K562 (cell line): ENCODE data around the gene IQCK. TPM values are rescaled to one million over a fixed set of nuclear protein-coding genes. Genes with fewer than 3 reads are reported as not detected.

Source experiments
- ARID4B ChIP-seq: sonication (generic); formaldehyde crosslinking; IDR thresholded peaks from 2 replicates; pipeline ENCODE4 v1.8.0; 2022; ENCODE audit warnings: mild to moderate bottlenecking, missing genetic modification reagents
- CHD4 ChIP-seq: fragments of 200-600 bp; sonication (generic); IDR thresholded peaks from 3 replicates; pipeline ENCODE4 v1.6.1; 2012; ENCODE audit warnings: low read depth, mild to moderate bottlenecking, mixed read lengths, low read length, inconsistent platforms; ENCODE audit not compliant: insufficient read depth, insufficient replicate concordance, poor library complexity, severe bottlenecking
- HDAC2 ChIP-seq: fragments of 450-650 bp; IDR thresholded peaks from 2 replicates; pipeline ENCODE4 v1.6.1; 2016; ENCODE audit warnings: mild to moderate bottlenecking
- HMGXB4 ChIP-seq: sonication (generic); formaldehyde crosslinking; IDR thresholded peaks from 2 replicates; pipeline ENCODE4 v1.8.1; 2023; ENCODE audit warnings: mild to moderate bottlenecking, missing genetic modification reagents
- HNRNPLL ChIP-seq: fragments of 200-400 bp; formaldehyde crosslinking; IDR thresholded peaks from 2 replicates; pipeline ENCODE4 v1.6.1; 2017; ENCODE audit warnings: low read length, low read depth, mild to moderate bottlenecking; ENCODE audit not compliant: poor library complexity, severe bottlenecking
- IRF9 ChIP-seq: fragments of 450-650 bp; IDR thresholded peaks from 2 replicates; pipeline ENCODE4 v1.6.1; 2016; ENCODE audit warnings: missing biosample characterization, missing genetic modification characterization
- MTA1 ChIP-seq: fragments of 450-650 bp; IDR thresholded peaks from 2 replicates; pipeline ENCODE4 v1.6.1; 2017; ENCODE audit warnings: borderline replicate concordance
- NCOR1 ChIP-seq: fragments of 450-650 bp; IDR thresholded peaks from 2 replicates; pipeline ENCODE4 v1.6.1; 2016; ENCODE audit warnings: mild to moderate bottlenecking, moderate library complexity
- PHB2 ChIP-seq: fragments of 450-650 bp; IDR thresholded peaks from 2 replicates; pipeline ENCODE4 v1.6.1; 2017; ENCODE audit warnings: low read depth
- ZNF24 ChIP-seq: fragments of 450-650 bp; IDR thresholded peaks from 2 replicates; pipeline ENCODE4 v1.6.1; 2016
- ZNF436 ChIP-seq: fragments of 250-450, 450-650 bp; sonication (Bioruptor Pico); formaldehyde crosslinking; IDR thresholded peaks from 2 replicates; pipeline ENCODE4 v1.7.0; 2020; ENCODE audit warnings: mild to moderate bottlenecking
- ZNF668 ChIP-seq: fragments of 250-450 bp; sonication (Bioruptor Pico); IDR thresholded peaks from 2 replicates; pipeline ENCODE4 v1.8.0; 2022; ENCODE audit warnings: mild to moderate bottlenecking, inconsistent platforms
- polyA plus RNA-seq, 8 experiments: library from polyadenylated mRNA; depleted of rRNA in 4 of 8; stranded (reverse) in 5 of 8; unstranded in 3 of 8; fragments of >200 nt; fragmentation: Nextera tagmentation in 2 of 8; fragmentation: Illumina TruSeq in 1 of 8; extraction: Ambion mirVana in 2 of 8; extraction: Trizol in 1 of 8; gene quantifications; 2 replicates each; pipeline versions ENCODE4 v1.2.1 to v1.2.3, GENCODE V29; 2011 to 2014; ENCODE audit warnings: inconsistent platforms in 1 of 8, missing spikeins in 1 of 8
- total RNA-seq, 7 experiments: library from RNA; depleted of rRNA in 6 of 7; stranded (reverse); fragments of >200 nt in 6 of 7; fragmentation: Illumina TruSeq in 2 of 7; extraction: Trizol in 2 of 7; gene quantifications; 2 replicates each; pipeline versions ENCODE4 v1.2.1 to v1.2.3, GENCODE V29; 2011 to 2021; ENCODE audit warnings: low replicate concordance in 1 of 7
- TF ChIP-seq, protein P1 (sequence below): IDR thresholded peaks from 3 replicates; pipeline ENCODE4 v1.6.1; 2011; ENCODE audit warnings: borderline replicate concordance, mild to moderate bottlenecking, moderate library complexity; ENCODE audit not compliant: insufficient read length; ENCODE audit errors: extremely low read depth

Gene IQCK
- total and polyA plus RNA-seq, 9 of the 15 experiments (the other 6 are each of a cell fraction or from before 2014, with no cell fraction given): 5.2 to 12.2 (median 7.3) TPM

DNA sequence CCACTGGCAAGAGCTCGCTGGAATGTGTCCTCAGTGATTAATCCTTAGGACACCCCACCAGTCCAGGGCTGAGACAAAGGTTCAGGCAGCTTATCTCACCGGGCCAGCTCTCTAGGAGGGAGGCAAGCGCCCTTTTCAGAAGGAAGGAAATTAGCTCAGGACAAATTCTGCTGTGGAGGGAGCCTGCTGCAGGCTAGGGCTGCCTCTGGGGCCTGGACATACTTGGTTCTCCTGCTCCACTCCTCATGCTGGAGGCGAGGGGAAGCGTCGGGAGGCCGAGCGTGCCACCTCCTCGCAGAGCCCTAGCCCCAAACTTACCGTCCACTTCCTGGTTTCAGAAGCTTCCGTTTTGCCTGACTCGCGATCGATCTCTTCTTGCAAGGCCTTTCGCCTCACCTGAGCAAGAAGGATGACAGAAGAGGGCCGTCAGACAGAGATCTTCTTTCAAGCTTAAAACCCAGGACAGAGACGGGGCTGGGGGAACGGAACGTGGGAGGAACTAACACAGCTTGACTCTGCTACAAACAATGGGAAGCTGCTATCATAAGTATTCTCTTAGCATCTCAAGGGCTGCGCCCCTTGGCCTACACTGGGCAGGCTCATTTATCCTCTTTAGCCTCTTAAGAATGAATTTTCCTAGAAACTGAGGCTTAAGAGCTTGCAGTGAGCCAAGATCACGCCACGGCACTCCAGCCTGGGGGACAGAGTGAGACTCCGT is 7.7 kb upstream of the IQCK start (continued):
- no peak for TF ChIP-seq ARID4B (CRISPR knock-in tag)
- TF ChIP-seq ZNF436 (CRISPR knock-in tag): no peak
- TF ChIP-seq HDAC2: no peak
- no peak for TF ChIP-seq ZNF24
- no peak for TF ChIP-seq MTA1
- no peak for TF ChIP-seq PHB2
- no peak for TF ChIP-seq IRF9 (tag)
- no peak for TF ChIP-seq CHD4
- no peak for TF ChIP-seq ZNF668 (CRISPR knock-in tag)
- TF ChIP-seq NCOR1: peak; percentile 53; the same call in 1 of the 2 replicates
- TF ChIP-seq, protein P1, sequence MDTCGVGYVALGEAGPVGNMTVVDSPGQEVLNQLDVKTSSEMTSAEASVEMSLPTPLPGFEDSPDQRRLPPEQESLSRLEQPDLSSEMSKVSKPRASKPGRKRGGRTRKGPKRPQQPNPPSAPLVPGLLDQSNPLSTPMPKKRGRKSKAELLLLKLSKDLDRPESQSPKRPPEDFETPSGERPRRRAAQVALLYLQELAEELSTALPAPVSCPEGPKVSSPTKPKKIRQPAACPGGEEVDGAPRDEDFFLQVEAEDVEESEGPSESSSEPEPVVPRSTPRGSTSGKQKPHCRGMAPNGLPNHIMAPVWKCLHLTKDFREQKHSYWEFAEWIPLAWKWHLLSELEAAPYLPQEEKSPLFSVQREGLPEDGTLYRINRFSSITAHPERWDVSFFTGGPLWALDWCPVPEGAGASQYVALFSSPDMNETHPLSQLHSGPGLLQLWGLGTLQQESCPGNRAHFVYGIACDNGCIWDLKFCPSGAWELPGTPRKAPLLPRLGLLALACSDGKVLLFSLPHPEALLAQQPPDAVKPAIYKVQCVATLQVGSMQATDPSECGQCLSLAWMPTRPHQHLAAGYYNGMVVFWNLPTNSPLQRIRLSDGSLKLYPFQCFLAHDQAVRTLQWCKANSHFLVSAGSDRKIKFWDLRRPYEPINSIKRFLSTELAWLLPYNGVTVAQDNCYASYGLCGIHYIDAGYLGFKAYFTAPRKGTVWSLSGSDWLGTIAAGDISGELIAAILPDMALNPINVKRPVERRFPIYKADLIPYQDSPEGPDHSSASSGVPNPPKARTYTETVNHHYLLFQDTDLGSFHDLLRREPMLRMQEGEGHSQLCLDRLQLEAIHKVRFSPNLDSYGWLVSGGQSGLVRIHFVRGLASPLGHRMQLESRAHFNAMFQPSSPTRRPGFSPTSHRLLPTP: no peak
- no peak for TF ChIP-seq HMGXB4
- no peak for TF ChIP-seq HNRNPLL
